Natural killer cell (primary cell): ENCODE measurements around the gene ABHD4. TPM values are rescaled to one million over a fixed set of nuclear protein-coding genes. Genes with fewer than 3 reads are reported as not detected.

Experiments used
- ATAC-seq, 3 donors: fragments of 150-1000 bp in 2 of 3; fragments of 200-7000 bp in 1 of 3; cut with Tn5 transposase; 1 replicate in 1 of 3; 2 replicates in 2 of 3; pipeline ENCODE4 v1.10.0; 2021; ENCODE audit warnings: mild to moderate bottlenecking in 2 of 3, moderate library complexity in 2 of 3
- DNase-seq, 2 donors: peaks; one replicate each; pipeline versions ENCODE4 v3.0.0 to v3.0.0-alpha.2; 2013 to 2021; ENCODE audit warnings: mixed read lengths in 1 of 2
- H3K27ac ChIP-seq: one replicate; pipeline ENCODE4 v1.5.1; 2013; ENCODE audit warnings: mild to moderate bottlenecking, low read length
- H3K27me3 ChIP-seq: one replicate; pipeline ENCODE4 v1.6.1; 2013; ENCODE audit warnings: low read length; ENCODE audit not compliant: control insufficient read depth, insufficient read depth
- H3K36me3 ChIP-seq: one replicate; pipeline ENCODE4 v1.6.1; 2013; ENCODE audit warnings: low read length; ENCODE audit not compliant: control insufficient read depth, insufficient read depth
- H3K4me1 ChIP-seq: one replicate; pipeline ENCODE4 v1.6.1; 2013; ENCODE audit warnings: low read length; ENCODE audit not compliant: control insufficient read depth, insufficient read depth
- H3K4me3 ChIP-seq: one replicate; pipeline ENCODE4 v1.5.1; 2013; ENCODE audit warnings: low read length
- H3K9me3 ChIP-seq: one replicate; pipeline ENCODE4 v1.6.1; 2013; ENCODE audit warnings: low read length; ENCODE audit not compliant: control insufficient read depth, insufficient read depth
- H3K27ac Mint-ChIP-seq, 2 donors: one replicate each; pipeline ENCODE4 v1.8.0; 2022; ENCODE audit warnings: mild to moderate bottlenecking in 2 of 2, mixed read lengths in 2 of 2, moderate library complexity in 1 of 2
- H3K27me3 Mint-ChIP-seq, 2 donors: one replicate each; pipeline ENCODE4 v1.8.0; 2022; ENCODE audit warnings: low read depth in 2 of 2, mixed read lengths in 2 of 2
- H3K36me3 Mint-ChIP-seq: one replicate; pipeline ENCODE4 v1.8.0; 2022; ENCODE audit warnings: mixed read lengths
- H3K4me1 Mint-ChIP-seq, 2 donors: one replicate each; pipeline ENCODE4 v1.8.0; 2022; ENCODE audit warnings: mixed read lengths in 2 of 2
- H3K4me3 Mint-ChIP-seq: one replicate; pipeline ENCODE4 v1.8.0; 2022; ENCODE audit warnings: mild to moderate bottlenecking, moderate library complexity, mixed read lengths
- H3K9me3 Mint-ChIP-seq, 2 donors: one replicate each; pipeline ENCODE4 v1.8.0; 2022; ENCODE audit warnings: mixed read lengths in 2 of 2
- WGBS: methylation state at CpG from one replicate; pipeline ENCODE4 v1.1.7; 2013; ENCODE audit warnings: missing lambda C conversion rate; ENCODE audit not compliant: insufficient coverage; 5-methylcytosine and 5-hydroxymethylcytosine counted together
- intact Hi-C: fragments of 100-400 bp; cut with micrococcal nuclease; formaldehyde crosslinking; loops from one replicate; pipeline ENCODE4 v1.14.2; 2022
- total RNA-seq, 4 donors: library from RNA; stranded (reverse); fragments of 120-200 nt in 1 of 4; gene quantifications; one replicate each; pipeline versions ENCODE4 v1.2.3 to v1.2.4, GENCODE V29; 2013 to 2022
- TF ChIP-seq, protein P1 (sequence below): fragments of 200-600 bp; IDR thresholded peaks from one replicate; pipeline ENCODE4 v1.8.0; 2022; ENCODE audit warnings: antibody characterized with exemption

ABHD4 gene
- total RNA-seq, 3 donors from 2014 or later (not counting 1 experiment from before 2014, with no cell fraction given) = 29.7 to 39.3 (median 30.2) TPM

DNA sequence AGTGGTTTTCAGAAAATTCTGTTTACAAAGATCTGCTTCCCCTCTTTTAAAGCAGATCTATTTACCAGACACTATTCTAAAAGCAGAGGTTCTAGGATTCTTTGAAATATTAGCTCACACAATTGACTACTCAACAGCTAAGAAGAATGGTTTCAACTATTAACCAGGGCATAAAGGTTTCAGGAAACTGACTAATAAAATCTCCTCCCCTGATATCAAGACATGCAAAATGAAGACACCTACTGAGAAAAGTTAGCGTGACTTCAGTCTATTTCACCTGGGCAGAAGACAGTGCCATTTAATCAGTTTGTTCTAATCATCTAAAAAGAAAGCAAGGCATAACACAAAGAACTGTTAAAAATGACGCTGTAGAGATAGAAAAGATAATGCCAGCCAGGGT, 31.3 kb upstream of the ABHD4 start:
- ATAC-seq = no peak
- Mint-ChIP-seq H3K4me3 (peak overlapping the region; percentile 68), H3K36me3 (peaks cover 7% of the 10 kb centered on the region), H3K4me1 (peaks cover 84 to 85% of the 10 kb centered on the region in 2 donors), H3K27me3 (no peaks in the 10 kb centered on the region), H3K27ac (peak overlapping the region; percentile 98 to 100), H3K9me3 (no peaks in the 10 kb centered on the region)
- intact Hi-C loops = loop anchor here (5.0 kb wide), 1 partner anchor 255 kb away; no protein-coding TSS in a partner anchor
- WGBS = 12% methylated on average over 2 of the region's 2 CpGs
- H3K4me3 ChIP-seq = no peak overlapping the region
- peak overlapping the region; percentile 82 for H3K27ac ChIP-seq
- no peaks in the 10 kb centered on the region for H3K9me3 ChIP-seq
- TF ChIP-seq, protein P1, sequence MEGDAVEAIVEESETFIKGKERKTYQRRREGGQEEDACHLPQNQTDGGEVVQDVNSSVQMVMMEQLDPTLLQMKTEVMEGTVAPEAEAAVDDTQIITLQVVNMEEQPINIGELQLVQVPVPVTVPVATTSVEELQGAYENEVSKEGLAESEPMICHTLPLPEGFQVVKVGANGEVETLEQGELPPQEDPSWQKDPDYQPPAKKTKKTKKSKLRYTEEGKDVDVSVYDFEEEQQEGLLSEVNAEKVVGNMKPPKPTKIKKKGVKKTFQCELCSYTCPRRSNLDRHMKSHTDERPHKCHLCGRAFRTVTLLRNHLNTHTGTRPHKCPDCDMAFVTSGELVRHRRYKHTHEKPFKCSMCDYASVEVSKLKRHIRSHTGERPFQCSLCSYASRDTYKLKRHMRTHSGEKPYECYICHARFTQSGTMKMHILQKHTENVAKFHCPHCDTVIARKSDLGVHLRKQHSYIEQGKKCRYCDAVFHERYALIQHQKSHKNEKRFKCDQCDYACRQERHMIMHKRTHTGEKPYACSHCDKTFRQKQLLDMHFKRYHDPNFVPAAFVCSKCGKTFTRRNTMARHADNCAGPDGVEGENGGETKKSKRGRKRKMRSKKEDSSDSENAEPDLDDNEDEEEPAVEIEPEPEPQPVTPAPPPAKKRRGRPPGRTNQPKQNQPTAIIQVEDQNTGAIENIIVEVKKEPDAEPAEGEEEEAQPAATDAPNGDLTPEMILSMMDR = no peak
- H3K4me1 ChIP-seq = peaks cover 66% of the 10 kb centered on the region
- peaks cover 13% of the 10 kb centered on the region for H3K36me3 ChIP-seq
- H3K27me3 ChIP-seq = no peaks in the 10 kb centered on the region
- peak in 1 of 2 donors; percentile 59 for DNase-seq

DNA sequence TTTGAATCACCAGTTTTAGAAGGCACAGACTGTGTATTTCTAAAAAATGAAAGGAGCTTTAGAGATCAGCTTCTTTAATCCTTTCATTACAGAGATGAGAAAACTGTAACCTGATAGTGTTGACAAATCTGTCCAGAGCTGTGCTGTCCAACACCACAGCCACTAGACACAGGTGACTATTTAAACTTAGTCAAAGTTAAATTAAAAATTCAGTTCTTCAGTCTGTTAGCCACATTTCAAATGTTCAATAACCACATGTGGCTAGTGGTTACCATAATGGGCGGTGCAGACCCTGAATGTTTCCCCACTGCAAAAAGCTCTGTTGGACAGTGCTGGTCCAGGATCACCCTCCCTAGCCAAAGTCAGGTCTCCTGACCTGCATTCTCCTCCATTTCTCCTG, 30.7 kb upstream of the ABHD4 start:
- Mint-ChIP-seq H3K36me3 (peaks cover 13% of the 10 kb centered on the region), H3K4me1 (peaks cover 79 to 80% of the 10 kb centered on the region in 2 donors), H3K27ac (peak overlapping the region; percentile 98 to 100), H3K9me3 (no peaks in the 10 kb centered on the region), H3K4me3 (peak overlapping the region; percentile 68), H3K27me3 (no peaks in the 10 kb centered on the region)
- 9% methylated on average over 1 of the region's 1 CpG for WGBS
- ATAC-seq = no peak
- intact Hi-C loops = loop anchor here (5.0 kb wide), 1 partner anchor 255 kb away; no protein-coding TSS in a partner anchor
- peaks cover 61% of the 10 kb centered on the region for H3K4me1 ChIP-seq
- no peaks in the 10 kb centered on the region for H3K27me3 ChIP-seq
- DNase-seq = peak in 1 of 2 donors; percentile 27
- TF ChIP-seq, protein P1 = no peak
- peak overlapping the region; percentile 82 for H3K27ac ChIP-seq
- no peaks in the 10 kb centered on the region for H3K9me3 ChIP-seq
- H3K4me3 ChIP-seq = no peak overlapping the region
- peaks cover 19% of the 10 kb centered on the region for H3K36me3 ChIP-seq

DNA sequence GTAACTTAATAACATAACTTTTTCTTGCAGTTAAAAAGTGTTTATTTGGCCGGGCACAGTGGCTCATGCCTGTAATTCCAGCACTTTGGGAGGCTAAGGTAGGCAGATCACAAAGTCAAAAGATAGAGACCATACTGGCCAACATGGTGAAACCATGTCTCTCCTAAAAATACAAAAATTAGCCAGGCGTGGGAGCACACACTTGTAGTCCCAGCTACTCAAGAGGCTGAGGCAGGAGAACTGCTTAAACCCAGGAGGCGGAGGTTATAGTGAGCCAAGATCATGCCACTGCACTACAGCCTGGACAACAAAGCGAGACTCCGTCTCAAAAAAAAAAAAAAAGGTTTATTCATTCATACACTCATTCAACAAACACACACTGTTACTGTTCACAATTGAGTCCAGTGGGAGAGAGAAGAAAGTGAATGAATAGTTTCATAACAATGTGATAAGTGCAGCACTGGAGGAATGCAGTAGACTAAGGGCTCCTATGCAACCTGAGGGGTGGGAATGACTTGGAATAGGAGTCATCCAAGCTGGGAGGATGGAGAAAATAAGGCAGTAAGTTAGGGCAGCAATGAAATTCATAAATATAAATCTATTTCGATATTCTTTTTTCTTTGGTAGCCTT, 28.9 kb upstream of the ABHD4 start:
- Mint-ChIP-seq H3K27ac (peak overlapping the region; percentile 98 to 100), H3K27me3 (no peaks in the 10 kb centered on the region), H3K4me3 (peak overlapping the region; percentile 77), H3K36me3 (peaks cover 25% of the 10 kb centered on the region), H3K4me1 (peaks cover 62% of the 10 kb centered on the region in 2 donors), H3K9me3 (no peaks in the 10 kb centered on the region)
- Histone ChIP-seq H3K27ac (peak overlapping the region; percentile 82), H3K27me3 (no peaks in the 10 kb centered on the region), H3K4me3 (peak overlapping the region; percentile 25), H3K36me3 (peaks cover 29% of the 10 kb centered on the region), H3K9me3 (no peaks in the 10 kb centered on the region), H3K4me1 (peaks cover 44% of the 10 kb centered on the region)
- TF ChIP-seq, protein P1 = no peak
- ATAC-seq (no peak), DNase-seq (peak in 1 of 2 donors; percentile 32)
- intact Hi-C loops = loop anchor here (5.0 kb wide), 1 partner anchor 257 kb away; no protein-coding TSS in a partner anchor
- WGBS = 47% methylated on average over 5 of the region's 6 CpGs
